Stimulated activated CD8-positive, alpha-beta memory T cell treated with anti-CD3 and anti-CD28 coated beads, Interleukin-12 subunit alpha, Interleukin-12 subunit beta, amount 100 ng/mL, for 1 hour (primary cell): ENCODE results near the gene FHIP2A.
"Not testable (repeated sequence)": the region's sequence is repeated elsewhere in the genome, so short reads cannot be mapped to it uniquely, and the experiment has no call there.

ENCODE experiments used
- DNase-seq: peaks from one replicate; pipeline ENCODE4 v3.0.0-alpha.2; 2020; ENCODE audit warnings: low read depth

The FHIP2A gene

DNA sequence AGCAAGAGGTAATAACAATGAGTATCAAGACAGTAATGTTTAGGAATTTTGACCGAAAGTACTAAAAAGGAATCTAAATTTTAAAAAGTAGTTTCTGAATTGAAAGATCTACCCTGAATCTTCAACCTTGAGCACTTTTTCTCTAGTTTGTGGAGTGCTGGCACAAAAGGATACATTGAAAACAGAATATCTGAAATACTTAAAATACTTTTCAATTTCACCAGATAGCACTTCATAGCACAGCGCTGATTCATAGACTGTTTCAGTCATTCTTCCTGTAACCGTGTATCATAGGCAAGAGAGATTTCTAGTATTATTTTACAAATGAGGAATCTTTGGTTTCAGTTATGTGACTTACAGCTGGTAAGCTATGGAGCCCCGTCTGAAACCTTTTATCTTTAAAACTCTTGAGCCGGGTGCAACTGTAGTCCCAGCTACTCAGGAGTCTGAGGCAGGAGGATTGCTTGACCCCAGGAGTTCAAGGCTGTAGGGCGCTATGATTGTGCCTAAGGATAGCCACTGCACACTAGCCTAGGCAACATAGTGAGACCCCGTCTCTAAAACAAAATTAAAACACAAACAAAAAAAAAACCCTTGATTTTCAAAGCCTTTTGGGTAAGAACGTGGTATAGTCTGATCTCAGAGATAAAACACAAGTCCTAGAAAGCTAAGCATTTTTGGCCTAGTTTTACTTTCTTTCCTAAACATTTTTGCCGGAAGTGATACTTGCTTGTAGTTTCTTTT, 35.1 kb downstream of the FHIP2A start:
- no peak for DNase-seq

- DNase-seq: not testable (repeated sequence)
These were observed 35.6 kb downstream of the FHIP2A start for GRCh38 chr10:114857288-114857565.

- DNase-seq: no peak
These were observed 36.5 kb downstream of the FHIP2A start for GRCh38 chr10:114857922-114858629.

DNA sequence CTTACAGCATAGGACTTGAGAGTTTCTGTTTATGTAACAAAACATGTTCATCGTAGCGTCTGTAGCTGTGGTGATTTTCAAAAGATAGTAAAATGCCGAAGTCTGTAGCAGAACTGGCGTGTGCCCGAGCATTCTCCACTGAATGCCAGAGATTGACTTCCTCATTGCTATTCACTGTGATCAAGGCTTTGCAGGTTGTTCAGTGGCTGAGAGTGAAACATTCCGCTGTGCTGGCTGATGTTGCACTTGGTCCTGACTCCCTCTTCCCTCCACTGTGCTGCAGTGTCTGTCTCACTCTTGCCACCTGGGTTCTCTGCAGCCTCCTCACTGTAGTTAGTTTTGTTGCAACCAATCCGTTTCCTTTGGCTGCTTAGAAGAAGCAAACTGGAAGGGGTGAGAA, 37.6 kb downstream of the FHIP2A start:
- DNase-seq: no peak

GRCh38 chr10:114862456-114862855, 40.9 kb downstream of the FHIP2A start:
- DNase-seq: no peak

DNA sequence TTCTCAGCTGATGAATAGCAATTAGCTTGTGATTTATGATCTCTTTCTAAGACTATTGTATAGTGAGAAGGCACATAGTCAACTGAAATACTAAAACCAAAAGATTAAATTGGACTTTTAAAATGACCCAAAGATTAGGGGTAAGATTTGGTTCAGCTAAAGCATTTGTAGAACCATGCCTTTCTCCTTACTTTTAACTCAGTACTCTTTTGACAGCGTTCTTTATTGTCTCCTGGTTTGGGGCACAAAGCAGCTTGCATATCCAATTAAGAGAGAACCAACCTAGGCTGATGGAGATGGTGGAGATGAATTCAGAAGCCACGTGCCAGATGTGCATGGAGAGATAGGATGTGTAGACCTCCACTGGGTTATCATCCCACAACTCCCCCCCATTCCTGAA, 45.8 kb downstream of the FHIP2A start:
- no peak for DNase-seq

- DNase-seq: no peak
These were observed 47.4 kb downstream of the FHIP2A start for GRCh38 chr10:114868870-114869519.

DNA sequence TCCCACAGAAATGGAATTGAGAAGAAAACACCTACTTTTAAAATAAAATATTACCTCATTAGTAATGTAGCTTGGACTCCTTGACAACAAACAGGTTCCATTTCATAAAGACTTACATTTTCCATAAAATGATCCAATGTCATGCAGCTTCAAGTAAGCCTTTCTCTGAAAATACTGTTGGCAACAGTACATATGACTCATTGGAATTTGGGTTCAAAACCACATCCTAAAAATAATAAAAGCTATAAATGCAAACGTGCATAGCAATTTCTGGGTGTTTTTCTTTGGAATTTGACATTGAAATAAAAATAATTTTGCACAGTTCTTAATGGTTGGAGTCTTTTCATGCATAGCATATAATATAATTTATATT, 47.9 kb downstream of the FHIP2A start:
- no peak for DNase-seq

- DNase-seq: no peak
These were observed 48.9 kb downstream of the FHIP2A start for GRCh38 chr10:114870486-114870885.

- DNase-seq: no peak
These were observed 49.8 kb downstream of the FHIP2A start for GRCh38 chr10:114871379-114871778.
